Left ventricle myocardium inferior (tissue), 1 donor: ENCODE measurements around the gene TJP2. TPM values are rescaled to one million over a fixed set of nuclear protein-coding genes. Genes with fewer than 3 reads are reported as not detected.

Experiments used
- DNase-seq: peaks from one replicate; pipeline ENCODE4 v3.0.0-alpha.2; 2020
- H3K27ac ChIP-seq: fragments of 200-600 bp; replicated peaks from 2 replicates; pipeline ENCODE4 v1.8.0; 2021
- H3K27me3 ChIP-seq: fragments of 200-600 bp; 2 replicates; pipeline ENCODE4 v1.8.0; 2021; ENCODE audit warnings: low read depth
- H3K36me3 ChIP-seq: fragments of 200-600 bp; 2 replicates; pipeline ENCODE4 v1.8.0; 2021
- H3K4me1 ChIP-seq: fragments of 200-600 bp; 2 replicates; pipeline ENCODE4 v1.8.0; 2021
- H3K4me3 ChIP-seq: fragments of 200-600 bp; 2 replicates; pipeline ENCODE4 v1.8.0; 2021; ENCODE audit warnings: mild to moderate bottlenecking, moderate library complexity
- H3K9me3 ChIP-seq: fragments of 200-600 bp; replicated peaks from 2 replicates; pipeline ENCODE4 v1.8.0; 2021
- CTCF ChIP-seq: fragments of 200-600 bp; IDR thresholded peaks from 2 replicates; pipeline ENCODE4 v1.8.0; 2021; ENCODE audit warnings: antibody characterized with exemption, mild to moderate bottlenecking, borderline replicate concordance
- intact Hi-C: fragments of 100-400 bp; cut with micrococcal nuclease; formaldehyde crosslinking; loops from one replicate; pipeline ENCODE4 v1.11.0; 2022
- total RNA-seq: library from RNA; stranded (reverse); fragmentation: NEBNext Ultra II Directional; extraction: Animal tissue kit (Norgen Biotek cat#: 25700); gene quantifications from one replicate; pipeline ENCODE4 v1.2.1, GENCODE V29; 2021
- donor health status: DM: no; HTN: yes; CAD: no; lungs with severe emphysema.

Gene TJP2
- total RNA-seq, 1 donor from 2014 or later = 130 TPM

- Histone ChIP-seq H3K4me1 (peaks cover 91% of the 10 kb centered on the region), H3K4me3 (no peak overlapping the region), H3K27ac (peak overlapping the region; percentile 64), H3K27me3 (no peaks in the 10 kb centered on the region), H3K36me3 (no peaks in the 10 kb centered on the region), H3K9me3 (no peaks in the 10 kb centered on the region)
- DNase-seq = no peak
- intact Hi-C loops = loop anchor here (5.0 kb wide), 1 partner anchor 135 kb away; no protein-coding TSS in a partner anchor
- TF ChIP-seq CTCF = no peak
These were observed 18.1 kb downstream of the TJP2 start for GRCh38 chr9:69192214-69192613.

GRCh38 chr9:69193685-69194032, 19.6 kb downstream of the TJP2 start:
- H3K4me3 ChIP-seq = no peak overlapping the region
- no peaks in the 10 kb centered on the region for H3K27me3 ChIP-seq
- intact Hi-C loops = loop anchor here (5.0 kb wide), 1 partner anchor 136 kb away; no protein-coding TSS in a partner anchor
- H3K36me3 ChIP-seq = no peaks in the 10 kb centered on the region
- peak overlapping the region; percentile 64 for H3K27ac ChIP-seq
- peaks cover 89% of the 10 kb centered on the region for H3K4me1 ChIP-seq
- no peak for DNase-seq
- no peak for TF ChIP-seq CTCF
- no peaks in the 10 kb centered on the region for H3K9me3 ChIP-seq

GRCh38 chr9:69194702-69195418, 20.8 kb downstream of the TJP2 start:
- Histone ChIP-seq H3K27me3 (no peaks in the 10 kb centered on the region), H3K4me1 (peaks cover 93% of the 10 kb centered on the region), H3K27ac (peak overlapping the region; percentile 64), H3K9me3 (no peaks in the 10 kb centered on the region), H3K4me3 (no peak overlapping the region), H3K36me3 (no peaks in the 10 kb centered on the region)
- intact Hi-C loops = loop anchor here (5.0 kb wide), 1 partner anchor 138 kb away; no protein-coding TSS in a partner anchor
- no peak for DNase-seq
- TF ChIP-seq CTCF = no peak

GRCh38 chr9:69195668-69196067, 21.6 kb downstream of the TJP2 start:
- H3K9me3 ChIP-seq = no peaks in the 10 kb centered on the region
- H3K36me3 ChIP-seq = no peaks in the 10 kb centered on the region
- H3K27ac ChIP-seq = peak overlapping the region; percentile 64
- no peaks in the 10 kb centered on the region for H3K27me3 ChIP-seq
- no peak for DNase-seq
- H3K4me1 ChIP-seq = peaks cover 93% of the 10 kb centered on the region
- no peak overlapping the region for H3K4me3 ChIP-seq
- intact Hi-C loops = no loop called here
- TF ChIP-seq CTCF = no peak

- Histone ChIP-seq H3K4me1 (peaks cover 86% of the 10 kb centered on the region), H3K4me3 (no peak overlapping the region), H3K36me3 (no peaks in the 10 kb centered on the region), H3K27ac (peak overlapping the region; percentile 59), H3K27me3 (no peaks in the 10 kb centered on the region), H3K9me3 (no peaks in the 10 kb centered on the region)
- intact Hi-C loops = no loop called here
- DNase-seq = no peak
- TF ChIP-seq CTCF = no peak
These were observed 23.6 kb downstream of the TJP2 start for GRCh38 chr9:69197687-69198086.
